Measurements from ENCODE around the gene NR0B2.

DNA sequence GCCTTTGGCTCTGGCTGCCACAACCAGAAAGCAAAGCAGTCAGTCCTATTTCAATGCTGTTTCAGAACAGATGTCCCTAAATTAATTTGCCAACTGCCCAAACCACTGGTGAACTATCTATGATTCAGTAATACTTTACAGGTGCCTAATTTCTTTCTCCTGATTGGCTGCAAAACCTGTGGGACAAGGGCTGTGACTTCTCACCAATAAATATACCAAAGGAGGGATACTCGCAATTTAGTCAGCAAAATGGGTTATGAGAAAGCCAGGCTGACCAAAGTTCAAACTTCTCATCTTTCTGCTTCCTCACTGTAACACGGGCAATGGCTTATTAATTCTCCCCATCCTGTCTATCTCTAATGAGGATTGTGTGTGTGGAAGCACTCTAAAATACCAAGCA, 36.4 kb downstream of the NR0B2 start:
- TF ChIP-seq, protein P1, sequence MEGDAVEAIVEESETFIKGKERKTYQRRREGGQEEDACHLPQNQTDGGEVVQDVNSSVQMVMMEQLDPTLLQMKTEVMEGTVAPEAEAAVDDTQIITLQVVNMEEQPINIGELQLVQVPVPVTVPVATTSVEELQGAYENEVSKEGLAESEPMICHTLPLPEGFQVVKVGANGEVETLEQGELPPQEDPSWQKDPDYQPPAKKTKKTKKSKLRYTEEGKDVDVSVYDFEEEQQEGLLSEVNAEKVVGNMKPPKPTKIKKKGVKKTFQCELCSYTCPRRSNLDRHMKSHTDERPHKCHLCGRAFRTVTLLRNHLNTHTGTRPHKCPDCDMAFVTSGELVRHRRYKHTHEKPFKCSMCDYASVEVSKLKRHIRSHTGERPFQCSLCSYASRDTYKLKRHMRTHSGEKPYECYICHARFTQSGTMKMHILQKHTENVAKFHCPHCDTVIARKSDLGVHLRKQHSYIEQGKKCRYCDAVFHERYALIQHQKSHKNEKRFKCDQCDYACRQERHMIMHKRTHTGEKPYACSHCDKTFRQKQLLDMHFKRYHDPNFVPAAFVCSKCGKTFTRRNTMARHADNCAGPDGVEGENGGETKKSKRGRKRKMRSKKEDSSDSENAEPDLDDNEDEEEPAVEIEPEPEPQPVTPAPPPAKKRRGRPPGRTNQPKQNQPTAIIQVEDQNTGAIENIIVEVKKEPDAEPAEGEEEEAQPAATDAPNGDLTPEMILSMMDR (IDR thresholded peaks at IDR 0.05) = no peak
- no peak for TF ChIP-seq POLR2A (IDR thresholded peaks at IDR 0.05)

Measured in right lobe of liver (tissue), 4 donors.